GM12874 (cell line): ENCODE results near the gene ANO2.
A peak's percentile ranks its signal among the peaks of the same experiment; 100 is the strongest.

ENCODE experiments used
- CTCF ChIP-seq: IDR thresholded peaks from 2 replicates; pipeline ENCODE4 v1.5.1; 2011; ENCODE audit warnings: low read depth, mild to moderate bottlenecking, control low read depth, low read length, moderate library complexity; ENCODE audit not compliant: insufficient read depth

The ANO2 gene

GRCh38 chr12:5796171-5796958 is 148.7 kb downstream of the ANO2 start:
- peak; percentile 65 for TF ChIP-seq CTCF

GRCh38 chr12:5794156-5794555 is 150.9 kb downstream of the ANO2 start:
- TF ChIP-seq CTCF = no peak

- no peak for TF ChIP-seq CTCF
These were observed 152.7 kb downstream of the ANO2 start for GRCh38 chr12:5792343-5792742.

- no peak for TF ChIP-seq CTCF
These were observed 155.5 kb downstream of the ANO2 start for GRCh38 chr12:5789469-5789968.

GRCh38 chr12:5787828-5788227 is 157.2 kb downstream of the ANO2 start:
- TF ChIP-seq CTCF = no peak

- no peak for TF ChIP-seq CTCF
These were observed 159.5 kb downstream of the ANO2 start for GRCh38 chr12:5785601-5786000.

GRCh38 chr12:5784462-5785130 is 160.5 kb downstream of the ANO2 start:
- TF ChIP-seq CTCF = no peak
